Testis (tissue), 2 donors: Measurements from ENCODE around the gene SART1.

Experiments
- CTCF ChIP-seq, 3 experiments: fragments of 450-650 bp in 2 of 3; fragments of 200-600 bp in 1 of 3; sonication (generic) in 1 of 3; IDR thresholded peaks; one replicate each; pipeline ENCODE4 v1.5.1; 2016 to 2019; ENCODE audit warnings: antibody characterized with exemption in 3 of 3, mild to moderate bottlenecking in 2 of 3, moderate library complexity in 1 of 3
- POLR2A ChIP-seq: fragments of 450-650 bp; IDR thresholded peaks from one replicate; pipeline ENCODE4 v1.6.1; 2017; ENCODE audit warnings: antibody characterized with exemption, mild to moderate bottlenecking, moderate library complexity

DNA sequence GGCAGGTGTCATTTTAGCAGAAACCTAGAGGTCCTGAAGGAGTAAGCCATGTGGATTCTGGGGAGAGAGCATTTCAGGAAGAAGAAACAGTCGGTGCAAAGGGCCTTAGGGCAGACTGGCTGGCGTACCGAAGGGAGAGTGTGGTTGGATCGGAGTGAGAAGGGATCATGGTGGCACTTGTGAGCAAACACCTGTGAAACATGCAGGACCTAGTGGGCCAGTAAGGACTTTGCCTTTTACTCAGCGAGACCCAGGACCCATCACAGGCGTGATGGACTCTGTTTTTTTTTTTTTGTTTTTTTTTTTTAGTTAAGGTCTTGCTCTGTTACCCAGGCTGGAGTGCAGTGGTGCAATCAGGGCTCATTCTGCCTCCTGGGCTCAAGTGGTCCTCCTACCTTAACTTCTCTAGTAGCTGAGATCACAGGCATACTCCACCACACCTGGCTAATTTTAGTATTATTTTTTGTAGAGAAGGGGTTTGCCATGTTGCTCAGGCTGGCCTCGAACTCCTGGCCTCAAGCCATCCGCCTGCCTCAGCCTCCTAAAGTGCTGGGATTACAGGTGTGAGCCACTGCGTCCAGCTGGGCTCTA is 19.7 kb upstream of the SART1 start:
- TF ChIP-seq CTCF (IDR thresholded peaks at IDR 0.05) (no peak), POLR2A (no peak)
